Naive B cell (primary cell): ENCODE measurements around the gene PTPRD. TPM values are rescaled to one million over a fixed set of nuclear protein-coding genes. Genes with fewer than 3 reads are reported as not detected.
"Not testable (repeated sequence)": the region's sequence is repeated elsewhere in the genome, so short reads cannot be mapped to it uniquely, and the experiment has no call there.

Source experiments
- ATAC-seq, 2 donors: fragments of 150-1000 bp; cut with Tn5 transposase; 2 replicates each; pipeline ENCODE4 v1.10.0; 2021; ENCODE audit warnings: low read depth in 2 of 2, mild to moderate bottlenecking in 2 of 2, moderate library complexity in 2 of 2
- DNase-seq: peaks from one replicate; pipeline ENCODE4 v3.0.0; 2022
- H3K27ac Mint-ChIP-seq, 6 donors: one replicate each; pipeline ENCODE4 v1.8.0; 2020 to 2022; ENCODE audit warnings: mild to moderate bottlenecking in 6 of 6, mixed read lengths in 6 of 6, moderate library complexity in 5 of 6, inconsistent platforms in 2 of 6
- H3K27me3 Mint-ChIP-seq, 3 donors: one replicate each; pipeline ENCODE4 v1.8.0; 2021 to 2022; ENCODE audit warnings: mixed read lengths in 3 of 3, mild to moderate bottlenecking in 1 of 3
- H3K36me3 Mint-ChIP-seq, 2 donors: one replicate each; pipeline ENCODE4 v1.8.0; 2020 to 2022; ENCODE audit warnings: mixed read lengths in 2 of 2, inconsistent platforms in 1 of 2, mild to moderate bottlenecking in 1 of 2
- H3K4me1 Mint-ChIP-seq, 3 donors: one replicate each; pipeline ENCODE4 v1.8.0; 2020 to 2022; ENCODE audit warnings: mixed read lengths in 3 of 3, inconsistent platforms in 1 of 3, mild to moderate bottlenecking in 1 of 3, moderate library complexity in 1 of 3
- H3K4me3 Mint-ChIP-seq, 8 donors: one replicate each; pipeline ENCODE4 v1.8.0; 2020 to 2022; ENCODE audit warnings: mild to moderate bottlenecking in 8 of 8, mixed read lengths in 8 of 8, moderate library complexity in 8 of 8, inconsistent platforms in 2 of 8
- H3K9me3 Mint-ChIP-seq, 7 donors: one replicate each; pipeline ENCODE4 v1.8.0; 2020 to 2022; ENCODE audit warnings: mixed read lengths in 7 of 7, mild to moderate bottlenecking in 5 of 7, inconsistent platforms in 2 of 7, moderate library complexity in 1 of 7
- polyA plus RNA-seq, 6 donors: library from polyadenylated mRNA; unstranded; fragments of 300-500 nt; fragmentation: Illumina TruSeq; gene quantifications; one replicate each; pipeline ENCODE4 v1.2.3, GENCODE V29; 2021; ENCODE audit warnings: low read depth in 6 of 6

PTPRD gene
- polyA plus RNA-seq, 6 donors from 2014 or later, result not detected

GRCh38 chr9:10566848-10567247 lies 46.0 kb downstream of the PTPRD start:
- DNase-seq, result no peak
- Mint-ChIP-seq H3K4me3 (no peak overlapping the region), H3K4me1 (no peaks in the 10 kb centered on the region), H3K27ac (no peak overlapping the region), H3K9me3 (peaks cover 0 to 3% (median 0%) of the 10 kb centered on the region in 7 donors), H3K36me3 (no peaks in the 10 kb centered on the region), H3K27me3 (no peaks in the 10 kb centered on the region)
- no peak for ATAC-seq

- Mint-ChIP-seq H3K36me3 (no peaks in the 10 kb centered on the region), H3K9me3 (peaks cover 0 to 5% (median 0%) of the 10 kb centered on the region in 7 donors), H3K27me3 (no peaks in the 10 kb centered on the region), H3K4me1 (no peaks in the 10 kb centered on the region), H3K27ac (no peak overlapping the region), H3K4me3 (no peak overlapping the region)
- ATAC-seq (no peak), DNase-seq (no peak)
Observed at GRCh38 chr9:10562581-10563343, 50.0 kb downstream of the PTPRD start.

- Mint-ChIP-seq H3K27me3 (no peaks in the 10 kb centered on the region), H3K36me3 (no peaks in the 10 kb centered on the region), H3K27ac (no peak overlapping the region), H3K4me1 (no peaks in the 10 kb centered on the region), H3K4me3 (no peak overlapping the region), H3K9me3 (peaks cover 0 to 4% (median 2%) of the 10 kb centered on the region in 7 donors)
- ATAC-seq, result no peak
- DNase-seq, result no peak
Observed at GRCh38 chr9:10548348-10548747, 64.5 kb downstream of the PTPRD start.

GRCh38 chr9:10538073-10538472 lies 74.7 kb downstream of the PTPRD start:
- peaks cover 0 to 5% (median 0%) of the 10 kb centered on the region in 7 donors for H3K9me3 Mint-ChIP-seq
- no peaks in the 10 kb centered on the region for H3K36me3 Mint-ChIP-seq
- no peak for DNase-seq
- no peaks in the 10 kb centered on the region for H3K4me1 Mint-ChIP-seq
- H3K27ac Mint-ChIP-seq, result no peak overlapping the region
- no peak overlapping the region for H3K4me3 Mint-ChIP-seq
- no peak for ATAC-seq
- no peaks in the 10 kb centered on the region for H3K27me3 Mint-ChIP-seq

- ATAC-seq (no peak), DNase-seq (no peak)
- Mint-ChIP-seq H3K9me3 (peaks cover 0 to 5% (median 0%) of the 10 kb centered on the region in 7 donors), H3K27me3 (no peaks in the 10 kb centered on the region), H3K36me3 (no peaks in the 10 kb centered on the region), H3K4me1 (no peaks in the 10 kb centered on the region), H3K27ac (no peak overlapping the region), H3K4me3 (no peak overlapping the region)
Observed at GRCh38 chr9:10534850-10535249, 78.0 kb downstream of the PTPRD start.

- Mint-ChIP-seq H3K27me3 (no peaks in the 10 kb centered on the region), H3K36me3 (no peaks in the 10 kb centered on the region), H3K4me1 (no peaks in the 10 kb centered on the region), H3K4me3 (no peak overlapping the region), H3K9me3 (peaks cover 0 to 5% (median 0%) of the 10 kb centered on the region in 7 donors), H3K27ac (no peak overlapping the region)
- ATAC-seq (no peak), DNase-seq (no peak)
Observed at GRCh38 chr9:10525972-10526371, 86.8 kb downstream of the PTPRD start.

- ATAC-seq, result no peak
Observed at GRCh38 chr9:10523164-10523563, 89.6 kb downstream of the PTPRD start.

GRCh38 chr9:10512144-10512543 lies 100.7 kb downstream of the PTPRD start:
- Mint-ChIP-seq H3K27me3 (no peaks in the 10 kb centered on the region), H3K36me3 (no peaks in the 10 kb centered on the region), H3K27ac (no peak overlapping the region), H3K4me3 (no peak overlapping the region), H3K4me1 (no peaks in the 10 kb centered on the region), H3K9me3 (peaks cover 2 to 10% (median 6%) of the 10 kb centered on the region in 7 donors)
- ATAC-seq (no peak), DNase-seq (no peak)

More at GRCh38 chr9:10523164-10523563, 89.6 kb downstream of the PTPRD start:
- DNase-seq, result no peak
- Mint-ChIP-seq H3K4me1 (no peaks in the 10 kb centered on the region), H3K4me3 (no peak overlapping the region), H3K36me3 (no peaks in the 10 kb centered on the region), H3K27me3 (no peaks in the 10 kb centered on the region), H3K9me3 (peaks cover 0 to 6% (median 1%) of the 10 kb centered on the region in 7 donors), H3K27ac (no peak overlapping the region)

GRCh38 chr9:10488937-10489336 lies 123.9 kb downstream of the PTPRD start:
- Mint-ChIP-seq H3K36me3 (no peaks in the 10 kb centered on the region), H3K27ac (no peak overlapping the region), H3K9me3 (peaks cover 0 to 10% (median 5%) of the 10 kb centered on the region in 7 donors), H3K27me3 (no peaks in the 10 kb centered on the region), H3K4me3 (no peak overlapping the region), H3K4me1 (no peaks in the 10 kb centered on the region)
- ATAC-seq (no peak), DNase-seq (no peak)

- Mint-ChIP-seq H3K27me3 (no peaks in the 10 kb centered on the region), H3K27ac (no peak overlapping the region), H3K36me3 (no peaks in the 10 kb centered on the region), H3K4me3 (no peak overlapping the region), H3K9me3 (peaks cover 5 to 27% (median 14%) of the 10 kb centered on the region in 7 donors), H3K4me1 (no peaks in the 10 kb centered on the region)
- DNase-seq (no peak), ATAC-seq (no peak)
Observed at GRCh38 chr9:10479172-10479571, 133.6 kb downstream of the PTPRD start.

GRCh38 chr9:10449201-10449617 lies 163.6 kb downstream of the PTPRD start:
- peaks cover 2 to 14% (median 4%) of the 10 kb centered on the region in 7 donors for H3K9me3 Mint-ChIP-seq

GRCh38 chr9:10447036-10447435 lies 165.8 kb downstream of the PTPRD start:
- ATAC-seq (no peak), DNase-seq (no peak)
- Mint-ChIP-seq H3K4me1 (no peaks in the 10 kb centered on the region), H3K4me3 (no peak overlapping the region), H3K27me3 (no peaks in the 10 kb centered on the region), H3K36me3 (no peaks in the 10 kb centered on the region), H3K27ac (no peak overlapping the region), H3K9me3 (peaks cover 0 to 14% (median 1%) of the 10 kb centered on the region in 7 donors)

More at GRCh38 chr9:10449201-10449617, 163.6 kb downstream of the PTPRD start:
- not testable (repeated sequence) for H3K27me3 Mint-ChIP-seq, H3K4me3 Mint-ChIP-seq, H3K27ac Mint-ChIP-seq, H3K36me3 Mint-ChIP-seq, ATAC-seq, H3K4me1 Mint-ChIP-seq, DNase-seq

GRCh38 chr9:10443868-10444204 lies 169.0 kb downstream of the PTPRD start:
- H3K36me3 Mint-ChIP-seq, result no peaks in the 10 kb centered on the region
- no peak overlapping the region for H3K27ac Mint-ChIP-seq
- no peak overlapping the region for H3K4me3 Mint-ChIP-seq
- no peaks in the 10 kb centered on the region for H3K27me3 Mint-ChIP-seq
- peaks cover 0 to 10% (median 0%) of the 10 kb centered on the region in 7 donors for H3K9me3 Mint-ChIP-seq
- DNase-seq (no peak), ATAC-seq (no peak)
- H3K4me1 Mint-ChIP-seq, result no peaks in the 10 kb centered on the region

GRCh38 chr9:10443181-10443867 lies 169.5 kb downstream of the PTPRD start:
- DNase-seq, result no peak
- no peak overlapping the region for H3K27ac Mint-ChIP-seq
- no peaks in the 10 kb centered on the region for H3K4me1 Mint-ChIP-seq
- H3K9me3 Mint-ChIP-seq, result peaks cover 0 to 10% (median 0%) of the 10 kb centered on the region in 7 donors
- no peaks in the 10 kb centered on the region for H3K36me3 Mint-ChIP-seq
- no peak for ATAC-seq
- no peak overlapping the region for H3K4me3 Mint-ChIP-seq
- H3K27me3 Mint-ChIP-seq, result no peaks in the 10 kb centered on the region
